Gastrocnemius medialis (tissue), 4 donors: ENCODE results near the gene DENR. TPM values are rescaled to one million over a fixed set of nuclear protein-coding genes. Genes with fewer than 3 reads are reported as not detected.

Source experiments
- ATAC-seq, 2 donors: fragments of 150-250 bp; one replicate each; pipeline ENCODE4 v1.9.1; 2016
- DNase-seq, 2 donors: peaks; one replicate each; pipeline ENCODE4 v3.0.0-alpha.2; 2019
- H3K27ac ChIP-seq, 4 donors: fragments of 200-600 bp; sonication (generic); 1 replicate in 1 of 4; 2 replicates in 3 of 4; pipeline ENCODE4 v1.5.1; 2016 to 2018; ENCODE audit warnings: mild to moderate bottlenecking in 2 of 4, moderate library complexity in 1 of 4
- H3K27me3 ChIP-seq, 3 donors: fragments of 200-600 bp; sonication (generic) in 2 of 3; 1 replicate in 1 of 3; 2 replicates in 2 of 3; pipeline versions ENCODE4 v1.5.1 to v1.6.0; 2016 to 2019; ENCODE audit warnings: mild to moderate bottlenecking in 1 of 3, moderate library complexity in 1 of 3
- H3K36me3 ChIP-seq, 2 donors: fragments of 200-600 bp; sonication (generic) in 1 of 2; one replicate each; pipeline ENCODE4 v1.5.1; 2017 to 2018
- H3K4me1 ChIP-seq, 2 donors: fragments of 200-600 bp; sonication (generic) in 1 of 2; one replicate each; pipeline ENCODE4 v1.5.1; 2016 to 2017; ENCODE audit warnings: mild to moderate bottlenecking in 2 of 2
- H3K4me3 ChIP-seq, 4 donors: fragments of 200-600 bp; sonication (generic) in 3 of 4; 1 replicate in 1 of 4; 2 replicates in 3 of 4; pipeline ENCODE4 v1.5.1; 2016 to 2019; ENCODE audit warnings: mild to moderate bottlenecking in 2 of 4
- H3K9me3 ChIP-seq, 3 donors: fragments of 200-600 bp; sonication (generic) in 2 of 3; 1 replicate in 1 of 3; 2 replicates in 2 of 3; pipeline ENCODE4 v1.5.1; 2016 to 2019
- POLR2A ChIP-seq, 2 donors: fragments of 450-650 bp; IDR thresholded peaks; one replicate each; pipeline ENCODE4 v1.6.1; 2017; ENCODE audit warnings: antibody characterized with exemption in 2 of 2, mild to moderate bottlenecking in 2 of 2, moderate library complexity in 2 of 2
- in situ Hi-C, 4 donors: fragments of 200-750 bp; cut with MboI; loops; one replicate each; pipeline versions ENCODE4 v1.15.0 to v1.8.0; 2017; ENCODE audit warnings: low sequenced_read_pairs in 4 of 4
- intact Hi-C: fragments of 100-400 bp; cut with DNase I; formaldehyde crosslinking; loops from one replicate; pipeline ENCODE4 v1.15.1; 2023; ENCODE audit warnings: low total_unique reads
- total RNA-seq, 4 donors: library from RNA; depleted of rRNA; stranded (reverse); fragments of >200 nt; gene quantifications; one replicate each; pipeline versions ENCODE4 v1.1.0 to v1.2.3, GENCODE V29; 2016
- TF ChIP-seq, protein P1 (sequence below), 5 experiments: fragments of 450-650 bp in 3 of 5; fragments of 200-600 bp in 2 of 5; sonication (generic) in 2 of 5; IDR thresholded peaks in 4 of 5; conservative IDR thresholded peaks in 1 of 5; 1 replicate in 4 of 5; 2 replicates in 1 of 5; pipeline ENCODE4 v1.5.1; 2016 to 2019; ENCODE audit warnings: antibody characterized with exemption in 5 of 5, mild to moderate bottlenecking in 3 of 5, moderate library complexity in 3 of 5

The DENR gene
- total RNA-seq, 4 donors from 2014 or later, result 16.1 to 26.2 (median 23.5) TPM

DNA sequence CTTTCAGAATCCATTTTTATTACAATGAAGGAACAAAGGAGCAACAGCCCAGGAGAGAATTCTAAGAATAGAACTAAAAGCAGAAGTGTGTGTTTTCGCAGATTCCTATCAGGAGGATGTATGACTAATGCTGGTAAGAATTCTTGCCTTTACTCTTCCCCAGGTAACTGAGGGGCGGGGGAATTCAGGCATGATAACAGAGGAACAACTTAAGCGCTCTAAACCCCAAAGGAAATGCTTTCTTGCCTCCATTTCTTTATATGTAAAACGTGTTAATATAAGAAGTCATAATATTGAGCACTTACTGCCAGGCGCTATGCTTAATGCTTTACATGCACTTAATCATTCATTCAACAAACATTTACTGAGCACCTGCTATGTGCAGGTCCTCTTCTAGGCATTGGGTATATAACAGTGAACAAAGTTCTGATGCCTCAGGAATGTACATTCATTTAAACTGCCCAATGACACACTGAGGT, 26.5 kb upstream of the DENR start:
- Histone ChIP-seq H3K4me3 (no peak overlapping the region), H3K9me3 (no peaks in the 10 kb centered on the region), H3K36me3 (no peaks in the 10 kb centered on the region), H3K27ac (no peak overlapping the region), H3K27me3 (peaks cover 0 to 4% (median 0%) of the 10 kb centered on the region in 3 donors), H3K4me1 (no peaks in the 10 kb centered on the region)
- DNase-seq (no peak), ATAC-seq (no peak)
- in situ Hi-C loops, result no loop called here
- intact Hi-C loops, result no loop called here
- TF ChIP-seq, protein P1, sequence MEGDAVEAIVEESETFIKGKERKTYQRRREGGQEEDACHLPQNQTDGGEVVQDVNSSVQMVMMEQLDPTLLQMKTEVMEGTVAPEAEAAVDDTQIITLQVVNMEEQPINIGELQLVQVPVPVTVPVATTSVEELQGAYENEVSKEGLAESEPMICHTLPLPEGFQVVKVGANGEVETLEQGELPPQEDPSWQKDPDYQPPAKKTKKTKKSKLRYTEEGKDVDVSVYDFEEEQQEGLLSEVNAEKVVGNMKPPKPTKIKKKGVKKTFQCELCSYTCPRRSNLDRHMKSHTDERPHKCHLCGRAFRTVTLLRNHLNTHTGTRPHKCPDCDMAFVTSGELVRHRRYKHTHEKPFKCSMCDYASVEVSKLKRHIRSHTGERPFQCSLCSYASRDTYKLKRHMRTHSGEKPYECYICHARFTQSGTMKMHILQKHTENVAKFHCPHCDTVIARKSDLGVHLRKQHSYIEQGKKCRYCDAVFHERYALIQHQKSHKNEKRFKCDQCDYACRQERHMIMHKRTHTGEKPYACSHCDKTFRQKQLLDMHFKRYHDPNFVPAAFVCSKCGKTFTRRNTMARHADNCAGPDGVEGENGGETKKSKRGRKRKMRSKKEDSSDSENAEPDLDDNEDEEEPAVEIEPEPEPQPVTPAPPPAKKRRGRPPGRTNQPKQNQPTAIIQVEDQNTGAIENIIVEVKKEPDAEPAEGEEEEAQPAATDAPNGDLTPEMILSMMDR (IDR thresholded peaks at IDR 0.05 in 4 of 5, conservative IDR thresholded peaks at IDR 0.05 in 1 of 5), result no peak
- TF ChIP-seq POLR2A (IDR thresholded peaks at IDR 0.05), result no peak

GRCh38 chr12:122729583-122730214, 22.9 kb upstream of the DENR start:
- H3K4me3 ChIP-seq, result no peak overlapping the region
- ATAC-seq (no peak), DNase-seq (no peak)
- intact Hi-C loops, result no loop called here
- no peak overlapping the region for H3K27ac ChIP-seq
- H3K4me1 ChIP-seq, result no peaks in the 10 kb centered on the region
- H3K36me3 ChIP-seq, result no peaks in the 10 kb centered on the region
- peaks cover 0 to 4% (median 0%) of the 10 kb centered on the region in 3 donors for H3K27me3 ChIP-seq
- no peaks in the 10 kb centered on the region for H3K9me3 ChIP-seq
- TF ChIP-seq POLR2A (IDR thresholded peaks at IDR 0.05), result no peak
- TF ChIP-seq, protein P1 (IDR thresholded peaks at IDR 0.05 in 4 of 5, conservative IDR thresholded peaks at IDR 0.05 in 1 of 5), result no peak
- in situ Hi-C loops, result no loop called here

- in situ Hi-C loops, result no loop called here
- intact Hi-C loops, result no loop called here
- H3K4me1 ChIP-seq, result no peaks in the 10 kb centered on the region
- TF ChIP-seq, protein P1 (IDR thresholded peaks at IDR 0.05 in 4 of 5, conservative IDR thresholded peaks at IDR 0.05 in 1 of 5), result no peak
- no peak for TF ChIP-seq POLR2A (IDR thresholded peaks at IDR 0.05)
- no peak within 1 kb of the TSS for H3K27ac ChIP-seq
- ATAC-seq (no peak), DNase-seq (no peak)
- no peaks in the 10 kb centered on the region for H3K36me3 ChIP-seq
- H3K4me3 ChIP-seq, result peak within 1 kb of the TSS in 2 of 4 donors; percentile 6 to 7
- H3K27me3 ChIP-seq, result peaks cover 0 to 4% (median 0%) of the 10 kb centered on the region in 3 donors
- H3K9me3 ChIP-seq, result no peaks in the 10 kb centered on the region
Measured at GRCh38 chr12:122730215-122731014, 22.2 kb upstream of the DENR start, which contains the start of gene HCAR1. TSS of gene HCAR1 (minus strand) at chr12:122730844. CDS start at chr12:122730339, 505 bp downstream.

DNA sequence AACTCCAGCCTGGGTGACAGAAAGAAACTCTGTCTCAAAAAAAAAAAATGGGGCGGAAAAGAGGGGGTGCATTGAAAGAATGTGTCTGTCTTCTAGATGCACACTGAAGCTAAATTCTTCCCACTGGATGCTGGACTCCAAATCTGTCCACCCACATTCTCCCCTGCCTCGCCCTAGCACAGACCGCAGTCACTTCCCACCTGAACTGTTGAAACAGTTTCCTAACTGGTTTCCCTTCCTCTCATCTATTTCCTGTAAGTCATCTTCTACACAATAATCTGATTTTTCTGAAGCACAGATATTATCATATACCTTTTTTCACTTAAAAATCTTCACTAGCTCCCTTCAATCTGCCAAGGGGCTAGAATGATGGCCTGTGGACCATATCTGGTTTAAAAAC, 20.5 kb upstream of the DENR start:
- in situ Hi-C loops (no loop called here), intact Hi-C loops (no loop called here)
- H3K9me3 ChIP-seq, result no peaks in the 10 kb centered on the region
- peaks cover 0 to 4% (median 0%) of the 10 kb centered on the region in 3 donors for H3K27me3 ChIP-seq
- no peaks in the 10 kb centered on the region for H3K36me3 ChIP-seq
- ATAC-seq, result no peak
- H3K4me1 ChIP-seq, result no peaks in the 10 kb centered on the region
- DNase-seq, result no peak
- TF ChIP-seq POLR2A (IDR thresholded peaks at IDR 0.05), result no peak
- TF ChIP-seq, protein P1 (IDR thresholded peaks at IDR 0.05 in 4 of 5, conservative IDR thresholded peaks at IDR 0.05 in 1 of 5), result no peak
- H3K4me3 ChIP-seq, result no peak overlapping the region
- no peak overlapping the region for H3K27ac ChIP-seq
